ENCODE results near the gene CFAP100. TPM values are rescaled to one million over a fixed set of nuclear protein-coding genes. Genes with fewer than 3 reads are reported as not detected.

The CFAP100 gene
- total and polyA plus RNA-seq, 9 of the 15 experiments (the other 6 are each of a cell fraction or from before 2014, with no cell fraction given) = not detected

- no peak overlapping the region for H3K4me2 ChIP-seq (ENCODE audit: insufficient read depth, low read length)
- ATAC-seq (no peak), FAIRE-seq (no peak), DNase-seq (ENCODE audit: extremely low read depth in 1 of 4, low spot score in 3 of 4) (no peak)
- TF ChIP-seq LARP7 (IDR thresholded peaks at IDR 0.05) (no peak), REST (IDR thresholded peaks at IDR 0.05; ENCODE audit: borderline replicate concordance) (no peak), REST (CRISPR knock-in tag; IDR thresholded peaks at IDR 0.05; ENCODE audit: low read depth) (no peak), GMEB1 (CRISPR knock-in tag; IDR thresholded peaks at IDR 0.05) (no peak)
- WGBS (ENCODE audit: insufficient coverage, low coverage, missing lambda C conversion rate) = 0% methylated on average over 2 of the region's 3 CpGs
- H3K27me3 ChIP-seq (ENCODE audit: control insufficient read depth in 2 of 2, insufficient read depth in 2 of 2, low read length in 2 of 2) = peaks cover 7 to 53% of the 10 kb centered on the region in 2 experiments; a peak in 3 of 5 replicates
- H3K9me1 ChIP-seq (ENCODE audit: control insufficient read depth, insufficient read depth, low read length) = no peaks in the 10 kb centered on the region
- no peaks in the 10 kb centered on the region for H3K79me2 ChIP-seq (ENCODE audit: control insufficient read depth, insufficient read depth, low read length)
- H3K9me3 ChIP-seq (replicated peaks; ENCODE audit: control insufficient read depth, insufficient read depth, low read depth, low read length) = no peaks in the 10 kb centered on the region
- H3K27ac ChIP-seq (ENCODE audit: extremely low read depth, low read depth, low read length) = no peak overlapping the region
- no peak overlapping the region for H3K4me3 ChIP-seq
- intact Hi-C loops (cut with micrococcal nuclease) = no loop called here
- no TSS peak for BruUV-seq (replicated peaks)
- H3K9ac ChIP-seq (ENCODE audit: insufficient read depth in 1 of 2, low read depth in 2 of 2, low read length in 2 of 2) = no peak overlapping the region
- H3K4me1 ChIP-seq (replicated peaks in 1 of 2; ENCODE audit: control insufficient read depth in 2 of 2, insufficient read depth in 2 of 2, low read length in 2 of 2) = no peaks in the 10 kb centered on the region
- in situ Hi-C loops (cut with MboI) = loop anchor here (25.0 kb wide), 1 partner anchor 239 kb away; no protein-coding TSS in a partner anchor
- H2AFZ ChIP-seq (ENCODE audit: low read depth, low read length) = no peak overlapping the region
- ChIA-PET POLR2A (no interaction called here), CTCF (ENCODE audit: low intra/inter-chr PET ratio) (no interaction called here)
- no peaks in the 10 kb centered on the region for H3K36me3 ChIP-seq (ENCODE audit: control insufficient read depth, insufficient read depth, low read length)
- H4K20me1 ChIP-seq (replicated peaks; ENCODE audit: control insufficient read depth, insufficient read depth, low read length) = no peaks in the 10 kb centered on the region
Measured at GRCh38 chr3:126376444-126376843, 18.3 kb upstream of the CFAP100 start.

All from K562 (cell line).